ENCODE data around the gene MAVS.
"Not testable (repeated sequence)": the region's sequence is repeated elsewhere in the genome, so short reads cannot be mapped to it uniquely, and the experiment has no call there.

Gene MAVS

DNA sequence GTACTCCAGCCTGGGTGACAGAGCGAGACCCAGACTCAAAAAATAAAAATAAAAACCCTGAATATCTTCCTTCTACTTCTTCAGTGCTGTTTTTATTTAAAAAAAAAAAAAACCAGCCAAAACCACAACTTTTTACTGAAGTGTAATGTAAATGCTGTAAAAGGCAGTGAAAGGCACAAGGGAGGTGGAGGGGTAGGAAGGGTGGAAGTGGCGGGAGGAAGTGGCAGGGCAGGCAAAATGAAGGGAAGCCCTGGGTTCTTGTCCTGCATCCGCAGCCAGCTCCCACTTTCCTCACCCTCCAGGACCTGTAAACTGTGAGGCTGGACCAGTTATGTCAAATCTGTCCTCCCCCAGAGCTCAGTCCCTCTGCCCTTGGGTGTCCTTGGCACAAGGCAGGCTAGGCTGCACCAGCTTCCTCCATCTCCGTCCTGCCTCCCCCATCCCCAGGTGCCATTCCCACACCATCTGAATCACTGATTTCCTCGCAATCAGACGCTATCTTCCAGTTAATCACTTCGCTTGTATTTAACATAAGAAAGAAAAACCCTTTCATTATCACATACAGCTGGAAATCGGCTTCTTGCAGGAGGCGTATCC lies 28.8 kb downstream of the MAVS start:
- no peak overlapping the region for H3K4me3 ChIP-seq (ENCODE audit: insufficient read depth, low read length, poor library complexity, severe bottlenecking)
- H3K79me2 ChIP-seq (ENCODE audit: insufficient read depth, low read length): 0 out of 2 replicates have a peak, but pooled peaks cover 4% of the 10 kb centered on the region

GRCh38 chr20:3876000-3876399 lies 29.4 kb downstream of the MAVS start:
- Histone ChIP-seq H2AFZ (ENCODE audit: low read depth, low read length, severe bottlenecking) (no peak overlapping the region), H3K9me2 (replicated peaks; ENCODE audit: insufficient read depth, low read length) (no peaks in the 10 kb centered on the region), H3K27me3 (ENCODE audit: low read length) (no peaks in the 10 kb centered on the region), H3K36me3 (ENCODE audit: low read length) (peaks cover 4% of the 10 kb centered on the region; the same call in 1 of the 2 replicates), H3K4me2 (ENCODE audit: low read depth, low read length, poor library complexity, severe bottlenecking) (no peak overlapping the region), H3K79me2 (ENCODE audit: insufficient read depth, low read length) (0 out of 2 replicates have a peak, but pooled peaks cover 4% of the 10 kb centered on the region), H3F3A (ENCODE audit: insufficient read depth) (peaks cover 4% of the 10 kb centered on the region; the same call in 1 of the 2 replicates), H4K20me1 (ENCODE audit: low read depth, low read length) (no peaks in the 10 kb centered on the region), H3K27ac (ENCODE audit: low read depth, low read length) (no peak overlapping the region), H3K9ac (ENCODE audit: low read length) (no peak overlapping the region), H3K9me3 (ENCODE audit: insufficient read depth, low read length) (no peaks in the 10 kb centered on the region), H3K4me3 (ENCODE audit: insufficient read depth, low read length, poor library complexity, severe bottlenecking) (no peak overlapping the region)
- TF ChIP-seq CTCF (IDR thresholded peaks at IDR 0.05; ENCODE audit: insufficient read depth, low read length, poor library complexity, severe bottlenecking) (no peak), EZH2phosphoT487 (conservative IDR thresholded peaks at IDR 0.05; ENCODE audit: low read length) (no peak)

More for the DNA sequence above, 28.8 kb downstream of the MAVS start:
- no peak overlapping the region for H3K27ac ChIP-seq (ENCODE audit: low read depth, low read length)
- H3K9ac ChIP-seq (ENCODE audit: low read length): no peak overlapping the region
- H3K9me2 ChIP-seq (replicated peaks; ENCODE audit: insufficient read depth, low read length): no peaks in the 10 kb centered on the region
- no peaks in the 10 kb centered on the region for H4K20me1 ChIP-seq (ENCODE audit: low read depth, low read length)
- H3F3A ChIP-seq (ENCODE audit: insufficient read depth): peaks cover 4% of the 10 kb centered on the region; the same call in 1 of the 2 replicates
- TF ChIP-seq CTCF (IDR thresholded peaks at IDR 0.05; ENCODE audit: insufficient read depth, low read length, poor library complexity, severe bottlenecking): no peak
- TF ChIP-seq EZH2phosphoT487 (conservative IDR thresholded peaks at IDR 0.05; ENCODE audit: low read length): no peak
- H3K9me3 ChIP-seq (ENCODE audit: insufficient read depth, low read length): no peaks in the 10 kb centered on the region
- no peaks in the 10 kb centered on the region for H3K27me3 ChIP-seq (ENCODE audit: low read length)
- H3K36me3 ChIP-seq (ENCODE audit: low read length): peaks cover 4% of the 10 kb centered on the region; the same call in 1 of the 2 replicates
- no peak overlapping the region for H2AFZ ChIP-seq (ENCODE audit: low read depth, low read length, severe bottlenecking)
- H3K4me2 ChIP-seq (ENCODE audit: low read depth, low read length, poor library complexity, severe bottlenecking): no peak overlapping the region

DNA sequence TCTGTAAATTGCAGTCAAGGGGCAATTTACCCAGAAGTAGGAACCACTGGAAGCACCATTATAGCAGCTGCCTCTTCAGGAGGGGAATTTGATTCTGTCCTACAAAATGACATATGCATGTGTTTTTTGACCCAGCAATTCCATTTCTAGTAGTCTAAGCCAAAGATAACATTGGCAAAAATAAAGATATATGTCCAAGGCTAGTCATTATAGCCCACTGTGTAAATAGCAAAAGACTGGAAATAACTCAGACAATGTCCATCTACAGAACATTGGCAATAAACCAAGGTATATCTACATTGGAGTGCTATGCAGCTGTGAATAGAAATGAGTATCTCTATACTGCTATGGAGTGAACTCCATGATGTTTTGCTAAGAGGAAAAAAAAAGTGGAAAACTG lies 30.0 kb downstream of the MAVS start:
- Histone ChIP-seq H3K27me3 (ENCODE audit: low read length) (no peaks in the 10 kb centered on the region), H4K20me1 (ENCODE audit: low read depth, low read length) (no peaks in the 10 kb centered on the region), H3F3A (ENCODE audit: insufficient read depth) (peaks cover 4% of the 10 kb centered on the region; the same call in 1 of the 2 replicates), H3K36me3 (ENCODE audit: low read length) (peaks cover 4% of the 10 kb centered on the region; the same call in 1 of the 2 replicates), H3K27ac (ENCODE audit: low read depth, low read length) (no peak overlapping the region), H2AFZ (ENCODE audit: low read depth, low read length, severe bottlenecking) (no peak overlapping the region), H3K9ac (ENCODE audit: low read length) (no peak overlapping the region), H3K4me3 (ENCODE audit: insufficient read depth, low read length, poor library complexity, severe bottlenecking) (no peak overlapping the region), H3K9me2 (replicated peaks; ENCODE audit: insufficient read depth, low read length) (no peaks in the 10 kb centered on the region), H3K79me2 (ENCODE audit: insufficient read depth, low read length) (peaks cover 7% of the 10 kb centered on the region; the same call in 1 of the 2 replicates), H3K4me2 (ENCODE audit: low read depth, low read length, poor library complexity, severe bottlenecking) (no peak overlapping the region), H3K9me3 (ENCODE audit: insufficient read depth, low read length) (no peaks in the 10 kb centered on the region)
- no peak for TF ChIP-seq EZH2phosphoT487 (conservative IDR thresholded peaks at IDR 0.05; ENCODE audit: low read length)
- no peak for TF ChIP-seq CTCF (IDR thresholded peaks at IDR 0.05; ENCODE audit: insufficient read depth, low read length, poor library complexity, severe bottlenecking)

DNA sequence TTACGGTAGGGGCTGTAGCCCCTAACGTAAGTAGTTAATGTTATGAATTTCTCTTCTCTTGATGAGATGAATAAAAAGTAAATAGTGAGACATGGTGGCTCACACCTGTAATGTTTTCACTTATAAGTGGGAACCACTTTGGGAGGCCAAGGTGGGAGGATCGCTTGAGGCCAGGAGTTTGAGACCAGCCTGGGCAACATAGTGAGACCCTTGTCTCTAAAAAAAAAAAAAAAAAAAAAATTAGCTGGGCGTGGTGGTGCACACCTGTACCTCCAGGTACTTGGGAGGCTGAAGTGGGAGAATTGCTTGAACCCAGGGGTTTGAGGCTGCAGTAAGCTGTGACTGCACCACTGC lies 32.3 kb downstream of the MAVS start:
- H2AFZ ChIP-seq (ENCODE audit: low read depth, low read length, severe bottlenecking); H3K36me3 ChIP-seq (ENCODE audit: low read length); H3K9me2 ChIP-seq (replicated peaks; ENCODE audit: insufficient read depth, low read length); H3K4me3 ChIP-seq (ENCODE audit: insufficient read depth, low read length, poor library complexity, severe bottlenecking); H3K9me3 ChIP-seq (ENCODE audit: insufficient read depth, low read length); H3K9ac ChIP-seq (ENCODE audit: low read length); H3K79me2 ChIP-seq (ENCODE audit: insufficient read depth, low read length); H3K4me2 ChIP-seq (ENCODE audit: low read depth, low read length, poor library complexity, severe bottlenecking); H3F3A ChIP-seq (ENCODE audit: insufficient read depth); H3K27ac ChIP-seq (ENCODE audit: low read depth, low read length); H4K20me1 ChIP-seq (ENCODE audit: low read depth, low read length); H3K27me3 ChIP-seq (ENCODE audit: low read length): not testable (repeated sequence)
